ENCODE data around the gene KCNH1. TPM values are rescaled to one million over a fixed set of nuclear protein-coding genes. Genes with fewer than 3 reads are reported as not detected.

KCNH1 gene
- total and polyA plus RNA-seq, 9 of the 15 experiments (the other 6 are each of a cell fraction or from before 2014, with no cell fraction given) = not detected

DNA sequence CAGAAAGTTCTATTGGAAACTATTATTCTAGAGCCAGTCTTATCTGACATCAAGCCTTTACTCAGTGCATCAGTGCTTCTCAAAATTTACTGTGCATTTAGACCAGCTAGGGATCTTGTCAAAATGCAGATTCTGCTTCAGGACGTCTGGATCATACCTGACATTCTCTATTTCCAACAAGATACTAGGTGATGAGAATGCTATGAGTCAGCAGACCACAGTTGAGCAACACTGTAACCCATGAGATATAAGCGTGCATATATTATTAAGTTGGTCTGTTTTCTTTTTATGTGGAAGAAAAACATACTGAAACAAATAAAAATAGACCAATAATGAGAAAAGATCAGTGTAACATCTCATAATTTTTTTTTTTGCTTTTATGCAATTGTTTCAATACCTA is 40.4 kb upstream of the KCNH1 start:
- no peak for ATAC-seq
- no peak for FAIRE-seq
- TF ChIP-seq EZH2 (IDR thresholded peaks at IDR 0.05; ENCODE audit: borderline replicate concordance, low read depth, low read length) (no peak), THRAP3 (IDR thresholded peaks at IDR 0.05; ENCODE audit: borderline replicate concordance) (no peak), CREBBP (IDR thresholded peaks at IDR 0.05; ENCODE audit: low read depth, low read length) (no peak), MBD2 (IDR thresholded peaks at IDR 0.05; ENCODE audit: borderline replicate concordance, low read depth) (no peak), TAF7 (tag; IDR thresholded peaks at IDR 0.05) (no peak), SLC30A9 (CRISPR knock-in tag; IDR thresholded peaks at IDR 0.05) (no peak), ZNF75A (CRISPR knock-in tag; IDR thresholded peaks at IDR 0.05) (no peak), KLF10 (CRISPR knock-in tag; IDR thresholded peaks at IDR 0.05) (no peak), ZNF79 (CRISPR knock-in tag; IDR thresholded peaks at IDR 0.05; ENCODE audit: low read depth) (no peak), ERF (CRISPR knock-in tag; IDR thresholded peaks at IDR 0.05) (no peak), ZNF717 (CRISPR knock-in tag; IDR thresholded peaks at IDR 0.05) (no peak), ASH1L (IDR thresholded peaks at IDR 0.05; ENCODE audit: borderline replicate concordance, low read depth, partially characterized antibody) (no peak)
- TF ChIP-seq, protein P1, sequence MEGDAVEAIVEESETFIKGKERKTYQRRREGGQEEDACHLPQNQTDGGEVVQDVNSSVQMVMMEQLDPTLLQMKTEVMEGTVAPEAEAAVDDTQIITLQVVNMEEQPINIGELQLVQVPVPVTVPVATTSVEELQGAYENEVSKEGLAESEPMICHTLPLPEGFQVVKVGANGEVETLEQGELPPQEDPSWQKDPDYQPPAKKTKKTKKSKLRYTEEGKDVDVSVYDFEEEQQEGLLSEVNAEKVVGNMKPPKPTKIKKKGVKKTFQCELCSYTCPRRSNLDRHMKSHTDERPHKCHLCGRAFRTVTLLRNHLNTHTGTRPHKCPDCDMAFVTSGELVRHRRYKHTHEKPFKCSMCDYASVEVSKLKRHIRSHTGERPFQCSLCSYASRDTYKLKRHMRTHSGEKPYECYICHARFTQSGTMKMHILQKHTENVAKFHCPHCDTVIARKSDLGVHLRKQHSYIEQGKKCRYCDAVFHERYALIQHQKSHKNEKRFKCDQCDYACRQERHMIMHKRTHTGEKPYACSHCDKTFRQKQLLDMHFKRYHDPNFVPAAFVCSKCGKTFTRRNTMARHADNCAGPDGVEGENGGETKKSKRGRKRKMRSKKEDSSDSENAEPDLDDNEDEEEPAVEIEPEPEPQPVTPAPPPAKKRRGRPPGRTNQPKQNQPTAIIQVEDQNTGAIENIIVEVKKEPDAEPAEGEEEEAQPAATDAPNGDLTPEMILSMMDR (IDR thresholded peaks at IDR 0.05 in 2 of 3, conservative IDR thresholded peaks at IDR 0.05 in 1 of 3; ENCODE audit: insufficient read depth in 2 of 3, low read depth in 1 of 3, low read length in 3 of 3) = no peak
- TF ChIP-seq, protein P2, sequence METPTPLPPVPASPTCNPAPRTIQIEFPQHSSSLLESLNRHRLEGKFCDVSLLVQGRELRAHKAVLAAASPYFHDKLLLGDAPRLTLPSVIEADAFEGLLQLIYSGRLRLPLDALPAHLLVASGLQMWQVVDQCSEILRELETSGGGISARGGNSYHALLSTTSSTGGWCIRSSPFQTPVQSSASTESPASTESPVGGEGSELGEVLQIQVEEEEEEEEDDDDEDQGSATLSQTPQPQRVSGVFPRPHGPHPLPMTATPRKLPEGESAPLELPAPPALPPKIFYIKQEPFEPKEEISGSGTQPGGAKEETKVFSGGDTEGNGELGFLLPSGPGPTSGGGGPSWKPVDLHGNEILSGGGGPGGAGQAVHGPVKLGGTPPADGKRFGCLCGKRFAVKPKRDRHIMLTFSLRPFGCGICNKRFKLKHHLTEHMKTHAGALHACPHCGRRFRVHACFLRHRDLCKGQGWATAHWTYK (CRISPR knock-in tag; IDR thresholded peaks at IDR 0.05) = no peak
- TF ChIP-seq, protein P3, sequence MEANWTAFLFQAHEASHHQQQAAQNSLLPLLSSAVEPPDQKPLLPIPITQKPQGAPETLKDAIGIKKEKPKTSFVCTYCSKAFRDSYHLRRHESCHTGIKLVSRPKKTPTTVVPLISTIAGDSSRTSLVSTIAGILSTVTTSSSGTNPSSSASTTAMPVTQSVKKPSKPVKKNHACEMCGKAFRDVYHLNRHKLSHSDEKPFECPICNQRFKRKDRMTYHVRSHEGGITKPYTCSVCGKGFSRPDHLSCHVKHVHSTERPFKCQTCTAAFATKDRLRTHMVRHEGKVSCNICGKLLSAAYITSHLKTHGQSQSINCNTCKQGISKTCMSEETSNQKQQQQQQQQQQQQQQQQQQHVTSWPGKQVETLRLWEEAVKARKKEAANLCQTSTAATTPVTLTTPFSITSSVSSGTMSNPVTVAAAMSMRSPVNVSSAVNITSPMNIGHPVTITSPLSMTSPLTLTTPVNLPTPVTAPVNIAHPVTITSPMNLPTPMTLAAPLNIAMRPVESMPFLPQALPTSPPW (CRISPR knock-in tag; IDR thresholded peaks at IDR 0.05) = no peak

More for the DNA sequence above, 40.4 kb upstream of the KCNH1 start:
- DNase-seq (ENCODE audit: extremely low read depth in 1 of 4, low spot score in 3 of 4) = no peak
- Histone ChIP-seq H3K27me3 (ENCODE audit: control insufficient read depth in 2 of 2, insufficient read depth in 2 of 2, low read length in 2 of 2) (no peaks in the 10 kb centered on the region), H3K4me3 (no peak overlapping the region), H3K9ac (ENCODE audit: insufficient read depth in 1 of 2, low read depth in 2 of 2, low read length in 2 of 2) (no peak overlapping the region), H3K27ac (ENCODE audit: extremely low read depth, low read depth, low read length) (no peak overlapping the region), H3K4me1 (replicated peaks in 1 of 2; ENCODE audit: control insufficient read depth in 2 of 2, insufficient read depth in 2 of 2, low read length in 2 of 2) (no peaks in the 10 kb centered on the region; a peak in 1 of 5 replicates), H3K9me1 (ENCODE audit: control insufficient read depth, insufficient read depth, low read length) (no peaks in the 10 kb centered on the region), H3K79me2 (ENCODE audit: control insufficient read depth, insufficient read depth, low read length) (no peaks in the 10 kb centered on the region), H4K20me1 (replicated peaks; ENCODE audit: control insufficient read depth, insufficient read depth, low read length) (no peaks in the 10 kb centered on the region), H3K4me2 (ENCODE audit: insufficient read depth, low read length) (no peak overlapping the region), H2AFZ (ENCODE audit: low read depth, low read length) (no peak overlapping the region), H3K9me3 (replicated peaks; ENCODE audit: control insufficient read depth, insufficient read depth, low read depth, low read length) (no peaks in the 10 kb centered on the region), H3K36me3 (ENCODE audit: control insufficient read depth, insufficient read depth, low read length) (no peaks in the 10 kb centered on the region)
- BruUV-seq (replicated peaks) = no TSS peak
- intact Hi-C loops (cut with micrococcal nuclease) (no loop called here), in situ Hi-C loops (cut with MboI) (no loop called here)
- 3% methylated on average over 2 of the region's 2 CpGs for WGBS (ENCODE audit: insufficient coverage, low coverage, missing lambda C conversion rate)
- POLR2A ChIA-PET = no interaction called here
- CTCF ChIA-PET (ENCODE audit: low intra/inter-chr PET ratio) = no interaction called here
